HepG2 (cell line): ENCODE measurements around the gene SPATA33. TPM values are rescaled to one million over a fixed set of nuclear protein-coding genes. Genes with fewer than 3 reads are reported as not detected.

Experiments used
- ETV6 ChIP-seq: sonication (generic); formaldehyde crosslinking; conservative IDR thresholded peaks from 2 replicates; pipeline ENCODE4 v1.4.0; 2020; ENCODE audit warnings: missing genetic modification reagents
- FLYWCH1 ChIP-seq: sonication (generic); formaldehyde crosslinking; IDR thresholded peaks from 2 replicates; pipeline ENCODE4 v1.8.1; 2023; ENCODE audit warnings: mild to moderate bottlenecking, missing genetic modification reagents
- FOXP1 ChIP-seq, 2 experiments: fragments of 450-650 bp in 1 of 2; IDR thresholded peaks; 2 replicates each; pipeline ENCODE4 v1.6.1; 2017 to 2018; ENCODE audit warnings: antibody characterized with exemption in 1 of 2
- HCFC1 ChIP-seq: fragments of 150-350 bp; IDR thresholded peaks from 2 replicates; pipeline ENCODE4 v1.6.1; 2014; ENCODE audit warnings: low read depth, low read length
- HNRNPUL1 ChIP-seq: fragments of 200-400 bp; formaldehyde crosslinking; IDR thresholded peaks from 2 replicates; pipeline ENCODE4 v1.6.1; 2017; ENCODE audit warnings: low read depth, mild to moderate bottlenecking, low read length, moderate library complexity
- KLF15 ChIP-seq: sonication (generic); formaldehyde crosslinking; IDR thresholded peaks from 2 replicates; pipeline ENCODE4 v1.8.1; 2023; ENCODE audit warnings: borderline replicate concordance, mild to moderate bottlenecking, inconsistent platforms, missing genetic modification reagents, mixed read lengths
- MAZ ChIP-seq, 2 experiments: sonication (generic) in 1 of 2; formaldehyde crosslinking in 1 of 2; IDR thresholded peaks; 2 replicates each; pipeline versions ENCODE4 v1.5.0 to v1.6.1; 2012 to 2020; ENCODE audit warnings: low read depth in 2 of 2, mild to moderate bottlenecking in 2 of 2, borderline replicate concordance in 1 of 2, improper control_type of control experiment in 1 of 2, low read length in 1 of 2, missing genetic modification reagents in 1 of 2, moderate library complexity in 1 of 2
- NCOA1 ChIP-seq: sonication (generic); formaldehyde crosslinking; IDR thresholded peaks from 2 replicates; pipeline ENCODE4 v1.9.0; 2021; ENCODE audit warnings: missing genetic modification reagents
- NFYB ChIP-seq: sonication (generic); formaldehyde crosslinking; IDR thresholded peaks from 2 replicates; pipeline ENCODE4 v1.4.0; 2020; ENCODE audit warnings: missing genetic modification reagents
- PHB2 ChIP-seq: fragments of 450-650 bp; IDR thresholded peaks from 2 replicates; pipeline ENCODE4 v1.6.1; 2018; ENCODE audit not compliant: partially characterized antibody
- SALL1 ChIP-seq: sonication (generic); formaldehyde crosslinking; IDR thresholded peaks from 2 replicates; pipeline ENCODE4 v1.8.0; 2022; ENCODE audit warnings: mild to moderate bottlenecking, missing genetic modification reagents
- SNAPC2 ChIP-seq: sonication (generic); formaldehyde crosslinking; IDR thresholded peaks from 2 replicates; pipeline ENCODE4 v1.8.1; 2022; ENCODE audit warnings: mild to moderate bottlenecking, missing genetic modification reagents
- TBX2 ChIP-seq: sonication (generic); formaldehyde crosslinking; IDR thresholded peaks from 2 replicates; pipeline ENCODE4 v1.5.0; 2020; ENCODE audit warnings: missing genetic modification reagents, mild to moderate bottlenecking, borderline replicate concordance
- TCF7 ChIP-seq: sonication (generic); IDR thresholded peaks from 2 replicates; pipeline ENCODE4 v1.6.1; 2016; ENCODE audit warnings: antibody characterized with exemption, low read depth
- TP53 ChIP-seq: sonication (generic); formaldehyde crosslinking; conservative IDR thresholded peaks from 2 replicates; pipeline ENCODE4 v1.4.0; 2020; ENCODE audit warnings: missing genetic modification reagents
- ZFYVE20 ChIP-seq: sonication (generic); formaldehyde crosslinking; IDR thresholded peaks from 2 replicates; pipeline ENCODE4 v1.8.0; 2023; ENCODE audit warnings: low read depth, mild to moderate bottlenecking, moderate library complexity, missing genetic modification reagents, borderline replicate concordance
- ZNF124 ChIP-seq: sonication (generic); formaldehyde crosslinking; IDR thresholded peaks from 2 replicates; pipeline ENCODE4 v1.4.0; 2020; ENCODE audit warnings: missing genetic modification reagents
- ZNF792 ChIP-seq: IDR thresholded peaks from 2 replicates; pipeline ENCODE4 v1.6.1; 2016
- polyA plus RNA-seq, 8 experiments: library from polyadenylated mRNA; depleted of rRNA in 3 of 8; stranded (reverse) in 7 of 8; unstranded in 1 of 8; fragments of >200 nt; fragmentation: Illumina TruSeq in 4 of 8; extraction: Trizol in 4 of 8; gene quantifications; 2 replicates each; pipeline versions ENCODE4 v1.2.1 to v1.2.3, GENCODE V29; 2011 to 2016; ENCODE audit warnings: low read depth in 4 of 8, missing spikeins in 1 of 8, mixed read lengths in 1 of 8; ENCODE audit not compliant: insufficient read depth in 1 of 8
- total RNA-seq, 5 experiments: library from RNA; depleted of rRNA; stranded (reverse); fragments of >200 nt; fragmentation: Illumina TruSeq; extraction: Trizol; gene quantifications; 2 replicates each; pipeline ENCODE4 v1.2.3, GENCODE V29; 2016; ENCODE audit warnings: low read depth in 1 of 5
- TF ChIP-seq, protein P1 (sequence below): IDR thresholded peaks from 2 replicates; pipeline ENCODE4 v1.6.1; 2016; ENCODE audit warnings: missing compliant biosample characterization, missing genetic modification reagents, borderline replicate concordance
- TF ChIP-seq, protein P2 (sequence below): IDR thresholded peaks from 2 replicates; pipeline ENCODE4 v1.6.1; 2018; ENCODE audit warnings: missing genetic modification reagents
- TF ChIP-seq, protein P3 (sequence below): sonication (generic); formaldehyde crosslinking; IDR thresholded peaks from 2 replicates; pipeline ENCODE4 v1.4.0; 2020; ENCODE audit warnings: mild to moderate bottlenecking, missing genetic modification reagents
- TF ChIP-seq, protein P4 (sequence below): sonication (generic); formaldehyde crosslinking; IDR thresholded peaks from 2 replicates; pipeline ENCODE4 v1.4.0; 2020; ENCODE audit warnings: missing genetic modification reagents
- TF ChIP-seq, protein P5 (sequence below): sonication (generic); IDR thresholded peaks from 2 replicates; pipeline ENCODE4 v1.6.1; 2016; ENCODE audit warnings: low read depth, borderline replicate concordance

The SPATA33 gene
- total and polyA plus RNA-seq, 2 of the 13 experiments (the other 11 are each of a cell fraction or from before 2014, with no cell fraction given): 5.7 to 11.0 TPM

DNA sequence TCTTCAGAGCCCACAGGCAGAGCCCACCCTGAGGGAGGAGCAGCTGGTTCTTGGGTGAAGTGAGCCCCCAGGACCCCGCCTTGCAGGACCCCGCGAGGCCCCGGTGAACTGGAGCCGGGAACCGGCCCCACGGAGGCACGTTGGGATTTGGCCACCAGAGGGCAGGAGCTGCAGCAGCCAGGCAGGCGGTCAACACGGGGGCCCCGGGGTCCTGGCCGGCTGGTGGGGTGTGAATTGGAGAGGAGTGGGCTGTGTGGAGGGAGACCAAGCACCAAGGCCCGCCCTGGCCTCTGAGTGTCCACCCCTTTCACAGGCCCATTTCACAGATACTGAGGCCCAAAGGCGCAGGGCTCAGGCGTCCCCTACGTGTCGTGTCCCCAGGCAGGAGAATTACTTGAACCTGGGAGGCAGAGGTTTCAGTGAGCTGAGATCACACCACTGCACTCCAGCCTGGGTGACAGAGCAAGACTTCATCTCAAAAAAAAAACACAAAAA lies 42.0 kb upstream of the SPATA33 start (continued):
- TF ChIP-seq SALL1 (CRISPR knock-in tag) (peak; percentile 63), NFYB (CRISPR knock-in tag) (no peak), MAZ (IDR thresholded peaks at IDR 0.05; ENCODE audit: borderline replicate concordance, low read depth, low read length) (no peak), MAZ (CRISPR knock-in tag; IDR thresholded peaks at IDR 0.05; ENCODE audit: low read depth) (peak; percentile 79), PHB2 (no peak), TBX2 (CRISPR knock-in tag) (peak; percentile 78), ZNF124 (no peak), TP53 (CRISPR knock-in tag) (peak; percentile 24; the same call in 1 of the 2 replicates), ZFYVE20 (CRISPR knock-in tag) (no peak), FOXP1 (IDR thresholded peaks at IDR 0.05) (no peak), FOXP1 (CRISPR knock-in tag; IDR thresholded peaks at IDR 0.05) (no peak), TCF7 (no peak), ETV6 (CRISPR knock-in tag) (peak; percentile 91), HNRNPUL1 (no peak), ZNF792 (CRISPR knock-in tag) (no peak), SNAPC2 (no peak), FLYWCH1 (CRISPR knock-in tag) (no peak), NCOA1 (CRISPR knock-in tag) (0 out of 2 replicates have a peak, but pooled peaks have one; percentile 35), HCFC1 (no peak), KLF15 (CRISPR knock-in tag) (no peak)
- TF ChIP-seq, protein P1, sequence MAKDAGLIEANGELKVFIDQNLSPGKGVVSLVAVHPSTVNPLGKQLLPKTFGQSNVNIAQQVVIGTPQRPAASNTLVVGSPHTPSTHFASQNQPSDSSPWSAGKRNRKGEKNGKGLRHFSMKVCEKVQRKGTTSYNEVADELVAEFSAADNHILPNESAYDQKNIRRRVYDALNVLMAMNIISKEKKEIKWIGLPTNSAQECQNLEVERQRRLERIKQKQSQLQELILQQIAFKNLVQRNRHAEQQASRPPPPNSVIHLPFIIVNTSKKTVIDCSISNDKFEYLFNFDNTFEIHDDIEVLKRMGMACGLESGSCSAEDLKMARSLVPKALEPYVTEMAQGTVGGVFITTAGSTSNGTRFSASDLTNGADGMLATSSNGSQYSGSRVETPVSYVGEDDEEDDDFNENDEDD (CRISPR knock-in tag): no peak
- TF ChIP-seq, protein P2, sequence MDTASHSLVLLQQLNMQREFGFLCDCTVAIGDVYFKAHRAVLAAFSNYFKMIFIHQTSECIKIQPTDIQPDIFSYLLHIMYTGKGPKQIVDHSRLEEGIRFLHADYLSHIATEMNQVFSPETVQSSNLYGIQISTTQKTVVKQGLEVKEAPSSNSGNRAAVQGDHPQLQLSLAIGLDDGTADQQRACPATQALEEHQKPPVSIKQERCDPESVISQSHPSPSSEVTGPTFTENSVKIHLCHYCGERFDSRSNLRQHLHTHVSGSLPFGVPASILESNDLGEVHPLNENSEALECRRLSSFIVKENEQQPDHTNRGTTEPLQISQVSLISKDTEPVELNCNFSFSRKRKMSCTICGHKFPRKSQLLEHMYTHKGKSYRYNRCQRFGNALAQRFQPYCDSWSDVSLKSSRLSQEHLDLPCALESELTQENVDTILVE (CRISPR knock-in tag): no peak
- TF ChIP-seq, protein P3, sequence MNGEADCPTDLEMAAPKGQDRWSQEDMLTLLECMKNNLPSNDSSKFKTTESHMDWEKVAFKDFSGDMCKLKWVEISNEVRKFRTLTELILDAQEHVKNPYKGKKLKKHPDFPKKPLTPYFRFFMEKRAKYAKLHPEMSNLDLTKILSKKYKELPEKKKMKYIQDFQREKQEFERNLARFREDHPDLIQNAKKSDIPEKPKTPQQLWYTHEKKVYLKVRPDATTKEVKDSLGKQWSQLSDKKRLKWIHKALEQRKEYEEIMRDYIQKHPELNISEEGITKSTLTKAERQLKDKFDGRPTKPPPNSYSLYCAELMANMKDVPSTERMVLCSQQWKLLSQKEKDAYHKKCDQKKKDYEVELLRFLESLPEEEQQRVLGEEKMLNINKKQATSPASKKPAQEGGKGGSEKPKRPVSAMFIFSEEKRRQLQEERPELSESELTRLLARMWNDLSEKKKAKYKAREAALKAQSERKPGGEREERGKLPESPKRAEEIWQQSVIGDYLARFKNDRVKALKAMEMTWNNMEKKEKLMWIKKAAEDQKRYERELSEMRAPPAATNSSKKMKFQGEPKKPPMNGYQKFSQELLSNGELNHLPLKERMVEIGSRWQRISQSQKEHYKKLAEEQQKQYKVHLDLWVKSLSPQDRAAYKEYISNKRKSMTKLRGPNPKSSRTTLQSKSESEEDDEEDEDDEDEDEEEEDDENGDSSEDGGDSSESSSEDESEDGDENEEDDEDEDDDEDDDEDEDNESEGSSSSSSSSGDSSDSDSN (CRISPR knock-in tag): 0 out of 2 replicates have a peak, but pooled peaks have one; percentile 29
- TF ChIP-seq, protein P4, sequence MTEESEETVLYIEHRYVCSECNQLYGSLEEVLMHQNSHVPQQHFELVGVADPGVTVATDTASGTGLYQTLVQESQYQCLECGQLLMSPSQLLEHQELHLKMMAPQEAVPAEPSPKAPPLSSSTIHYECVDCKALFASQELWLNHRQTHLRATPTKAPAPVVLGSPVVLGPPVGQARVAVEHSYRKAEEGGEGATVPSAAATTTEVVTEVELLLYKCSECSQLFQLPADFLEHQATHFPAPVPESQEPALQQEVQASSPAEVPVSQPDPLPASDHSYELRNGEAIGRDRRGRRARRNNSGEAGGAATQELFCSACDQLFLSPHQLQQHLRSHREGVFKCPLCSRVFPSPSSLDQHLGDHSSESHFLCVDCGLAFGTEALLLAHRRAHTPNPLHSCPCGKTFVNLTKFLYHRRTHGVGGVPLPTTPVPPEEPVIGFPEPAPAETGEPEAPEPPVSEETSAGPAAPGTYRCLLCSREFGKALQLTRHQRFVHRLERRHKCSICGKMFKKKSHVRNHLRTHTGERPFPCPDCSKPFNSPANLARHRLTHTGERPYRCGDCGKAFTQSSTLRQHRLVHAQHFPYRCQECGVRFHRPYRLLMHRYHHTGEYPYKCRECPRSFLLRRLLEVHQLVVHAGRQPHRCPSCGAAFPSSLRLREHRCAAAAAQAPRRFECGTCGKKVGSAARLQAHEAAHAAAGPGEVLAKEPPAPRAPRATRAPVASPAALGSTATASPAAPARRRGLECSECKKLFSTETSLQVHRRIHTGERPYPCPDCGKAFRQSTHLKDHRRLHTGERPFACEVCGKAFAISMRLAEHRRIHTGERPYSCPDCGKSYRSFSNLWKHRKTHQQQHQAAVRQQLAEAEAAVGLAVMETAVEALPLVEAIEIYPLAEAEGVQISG (CRISPR knock-in tag): peak; percentile 57; the same call in 1 of the 2 replicates
- TF ChIP-seq, protein P5, sequence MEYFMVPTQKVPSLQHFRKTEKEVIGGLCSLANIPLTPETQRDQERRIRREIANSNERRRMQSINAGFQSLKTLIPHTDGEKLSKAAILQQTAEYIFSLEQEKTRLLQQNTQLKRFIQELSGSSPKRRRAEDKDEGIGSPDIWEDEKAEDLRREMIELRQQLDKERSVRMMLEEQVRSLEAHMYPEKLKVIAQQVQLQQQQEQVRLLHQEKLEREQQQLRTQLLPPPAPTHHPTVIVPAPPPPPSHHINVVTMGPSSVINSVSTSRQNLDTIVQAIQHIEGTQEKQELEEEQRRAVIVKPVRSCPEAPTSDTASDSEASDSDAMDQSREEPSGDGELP: no peak
